CD4-positive, CD25-positive, alpha-beta regulatory T cell (primary cell): ENCODE data around the gene LNP1. TPM values are rescaled to one million over a fixed set of nuclear protein-coding genes. Genes with fewer than 3 reads are reported as not detected.

Source experiments
- ATAC-seq, 2 donors: fragments of 150-1000 bp; cut with Tn5 transposase; one replicate each; pipeline ENCODE4 v1.10.0; 2021; ENCODE audit warnings: low read depth in 2 of 2, moderate number of reproducible peaks in 2 of 2, moderate library complexity in 1 of 2
- DNase-seq, 3 donors: peaks; one replicate each; pipeline versions ENCODE4 v3.0.0 to v3.0.0-alpha.2; 2012 to 2022; ENCODE audit warnings: mixed read lengths in 1 of 3
- H3K27ac ChIP-seq: one replicate; pipeline ENCODE4 v1.7.0; 2013; ENCODE audit warnings: mild to moderate bottlenecking, low read length; ENCODE audit not compliant: insufficient read depth, poor library complexity, severe bottlenecking
- H3K27me3 ChIP-seq: one replicate; pipeline ENCODE4 v1.7.0; 2013; ENCODE audit warnings: low read length; ENCODE audit not compliant: control insufficient read depth, insufficient read depth
- H3K36me3 ChIP-seq: one replicate; pipeline ENCODE4 v1.7.0; 2013; ENCODE audit warnings: mild to moderate bottlenecking, low read length, moderate library complexity; ENCODE audit not compliant: control insufficient read depth, insufficient read depth
- H3K4me1 ChIP-seq: 2 replicates; pipeline ENCODE4 v1.7.0; 2013; ENCODE audit warnings: mild to moderate bottlenecking, low read length; ENCODE audit not compliant: insufficient read depth, control insufficient read depth, poor library complexity, severe bottlenecking
- H3K4me3 ChIP-seq: one replicate; pipeline ENCODE4 v1.7.0; 2013; ENCODE audit warnings: low read depth, mild to moderate bottlenecking, low read length, moderate library complexity
- H3K9me3 ChIP-seq, 2 experiments: 1 replicate in 1 of 2; 2 replicates in 1 of 2; pipeline ENCODE4 v1.7.0; 2013; ENCODE audit warnings: low read length in 2 of 2, mild to moderate bottlenecking in 1 of 2, moderate library complexity in 1 of 2; ENCODE audit not compliant: control insufficient read depth in 2 of 2
- H3K27ac Mint-ChIP-seq, 3 donors: one replicate each; pipeline ENCODE4 v1.8.0; 2020 to 2022; ENCODE audit warnings: mild to moderate bottlenecking in 3 of 3, mixed read lengths in 3 of 3, moderate library complexity in 2 of 3
- H3K27me3 Mint-ChIP-seq: one replicate; pipeline ENCODE4 v1.8.0; 2022; ENCODE audit warnings: mild to moderate bottlenecking, mixed read lengths
- H3K36me3 Mint-ChIP-seq: one replicate; pipeline ENCODE4 v1.8.0; 2020; ENCODE audit warnings: mixed read lengths
- H3K4me1 Mint-ChIP-seq, 4 donors: one replicate each; pipeline ENCODE4 v1.8.0; 2020 to 2022; ENCODE audit warnings: mixed read lengths in 4 of 4, mild to moderate bottlenecking in 1 of 4
- H3K4me3 Mint-ChIP-seq, 4 donors: one replicate each; pipeline ENCODE4 v1.8.0; 2020 to 2022; ENCODE audit warnings: mild to moderate bottlenecking in 4 of 4, mixed read lengths in 4 of 4, moderate library complexity in 3 of 4
- H3K9me3 Mint-ChIP-seq, 7 donors: one replicate each; pipeline ENCODE4 v1.8.0; 2020 to 2022; ENCODE audit warnings: mixed read lengths in 7 of 7, mild to moderate bottlenecking in 3 of 7, moderate library complexity in 2 of 7
- polyA plus RNA-seq, 4 donors: library from polyadenylated mRNA; unstranded; fragments of 300-500 nt; fragmentation: Illumina TruSeq; gene quantifications; one replicate each; pipeline ENCODE4 v1.2.3, GENCODE V29; 2021
- total RNA-seq: library from RNA; stranded (reverse); gene quantifications from one replicate; pipeline ENCODE4 v1.2.3, GENCODE V29; 2022

The LNP1 gene
- total and polyA plus RNA-seq, 5 donors from 2014 or later: 0.73 to 2.0 (median 0.84) TPM

GRCh38 chr3:100360757-100361496 lies 40.4 kb upstream of the LNP1 start:
- H3K9me3 ChIP-seq: no peaks in the 10 kb centered on the region
- peak overlapping the region in 2 of 3 donors; percentile 4 to 10 for H3K27ac Mint-ChIP-seq

GRCh38 chr3:100361897-100362296 lies 39.4 kb upstream of the LNP1 start:
- no peak for DNase-seq
- H3K27me3 Mint-ChIP-seq: no peaks in the 10 kb centered on the region
- no peak for ATAC-seq
- H3K4me3 Mint-ChIP-seq: no peak overlapping the region
- peaks cover 0 to 4% (median 0%) of the 10 kb centered on the region in 7 donors for H3K9me3 Mint-ChIP-seq
- peak overlapping the region in 1 of 3 donors; percentile 1 for H3K27ac Mint-ChIP-seq
- H3K36me3 Mint-ChIP-seq: peaks cover 46% of the 10 kb centered on the region
- no peak overlapping the region for H3K4me3 ChIP-seq
- peaks cover 36% of the 10 kb centered on the region for H3K36me3 ChIP-seq
- H3K4me1 Mint-ChIP-seq: peaks cover 0 to 4% (median 0%) of the 10 kb centered on the region in 4 donors
- no peak overlapping the region for H3K27ac ChIP-seq
- H3K9me3 ChIP-seq: no peaks in the 10 kb centered on the region
- H3K4me1 ChIP-seq: no peaks in the 10 kb centered on the region
- no peaks in the 10 kb centered on the region for H3K27me3 ChIP-seq

More at GRCh38 chr3:100360757-100361496, 40.4 kb upstream of the LNP1 start:
- DNase-seq: no peak
- peaks cover 30% of the 10 kb centered on the region for H3K36me3 ChIP-seq
- no peak overlapping the region for H3K27ac ChIP-seq
- H3K4me3 ChIP-seq: no peak overlapping the region
- no peaks in the 10 kb centered on the region for H3K27me3 Mint-ChIP-seq
- no peak for ATAC-seq
- H3K27me3 ChIP-seq: no peaks in the 10 kb centered on the region
- H3K36me3 Mint-ChIP-seq: peaks cover 44% of the 10 kb centered on the region
- H3K4me3 Mint-ChIP-seq: no peak overlapping the region
- H3K9me3 Mint-ChIP-seq: peaks cover 0 to 4% (median 0%) of the 10 kb centered on the region in 7 donors
- no peaks in the 10 kb centered on the region for H3K4me1 ChIP-seq
- H3K4me1 Mint-ChIP-seq: peaks cover 0 to 4% (median 0%) of the 10 kb centered on the region in 4 donors

- H3K36me3 ChIP-seq: peaks cover 54% of the 10 kb centered on the region
- Mint-ChIP-seq H3K4me1 (peaks cover 0 to 1% (median 0%) of the 10 kb centered on the region in 4 donors), H3K4me3 (no peak overlapping the region), H3K36me3 (peaks cover 48% of the 10 kb centered on the region), H3K9me3 (peaks cover 0 to 4% (median 0%) of the 10 kb centered on the region in 7 donors), H3K27me3 (no peaks in the 10 kb centered on the region), H3K27ac (no peak overlapping the region)
- no peak overlapping the region for H3K4me3 ChIP-seq
- H3K9me3 ChIP-seq: no peaks in the 10 kb centered on the region
- no peaks in the 10 kb centered on the region for H3K4me1 ChIP-seq
- no peak overlapping the region for H3K27ac ChIP-seq
- no peak for ATAC-seq
- DNase-seq: no peak
- no peaks in the 10 kb centered on the region for H3K27me3 ChIP-seq
These were observed 36.9 kb upstream of the LNP1 start for GRCh38 chr3:100364421-100364820.

- H3K4me1 Mint-ChIP-seq: no peaks in the 10 kb centered on the region
- no peaks in the 10 kb centered on the region for H3K4me1 ChIP-seq
These were observed 34.9 kb upstream of the LNP1 start for GRCh38 chr3:100366424-100366823.

GRCh38 chr3:100368441-100368840 lies 32.9 kb upstream of the LNP1 start:
- peaks cover 50% of the 10 kb centered on the region for H3K36me3 Mint-ChIP-seq
- Histone ChIP-seq H3K9me3 (no peaks in the 10 kb centered on the region), H3K27me3 (no peaks in the 10 kb centered on the region), H3K36me3 (peaks cover 65% of the 10 kb centered on the region), H3K4me1 (no peaks in the 10 kb centered on the region), H3K27ac (no peak overlapping the region), H3K4me3 (no peak overlapping the region)
- H3K27me3 Mint-ChIP-seq: no peaks in the 10 kb centered on the region
- no peaks in the 10 kb centered on the region for H3K9me3 Mint-ChIP-seq
- no peak overlapping the region for H3K4me3 Mint-ChIP-seq
- DNase-seq: no peak
- ATAC-seq: no peak
- H3K4me1 Mint-ChIP-seq: no peaks in the 10 kb centered on the region
- no peak overlapping the region for H3K27ac Mint-ChIP-seq

More at GRCh38 chr3:100366424-100366823, 34.9 kb upstream of the LNP1 start:
- H3K36me3 ChIP-seq: peaks cover 60% of the 10 kb centered on the region
- ATAC-seq (no peak), DNase-seq (no peak)
- Mint-ChIP-seq H3K9me3 (peaks cover 0 to 4% (median 0%) of the 10 kb centered on the region in 7 donors), H3K4me3 (no peak overlapping the region), H3K27ac (peak overlapping the region in 1 of 3 donors; percentile 85), H3K36me3 (peaks cover 53% of the 10 kb centered on the region), H3K27me3 (no peaks in the 10 kb centered on the region)
- no peaks in the 10 kb centered on the region for H3K9me3 ChIP-seq
- no peak overlapping the region for H3K4me3 ChIP-seq
- no peaks in the 10 kb centered on the region for H3K27me3 ChIP-seq
- H3K27ac ChIP-seq: no peak overlapping the region

GRCh38 chr3:100370756-100371155 lies 30.6 kb upstream of the LNP1 start:
- Mint-ChIP-seq H3K27me3 (no peaks in the 10 kb centered on the region), H3K9me3 (no peaks in the 10 kb centered on the region), H3K4me1 (peaks cover 0 to 8% (median 5%) of the 10 kb centered on the region in 4 donors), H3K4me3 (no peak overlapping the region), H3K36me3 (peaks cover 42% of the 10 kb centered on the region), H3K27ac (no peak overlapping the region)
- no peaks in the 10 kb centered on the region for H3K4me1 ChIP-seq
- DNase-seq (no peak), ATAC-seq (no peak)
- no peak overlapping the region for H3K27ac ChIP-seq
- H3K4me3 ChIP-seq: no peak overlapping the region
- H3K27me3 ChIP-seq: no peaks in the 10 kb centered on the region
- H3K9me3 ChIP-seq: no peaks in the 10 kb centered on the region
- peaks cover 68% of the 10 kb centered on the region for H3K36me3 ChIP-seq

- no peaks in the 10 kb centered on the region for H3K9me3 Mint-ChIP-seq
- Histone ChIP-seq H3K36me3 (peaks cover 68% of the 10 kb centered on the region), H3K9me3 (no peaks in the 10 kb centered on the region), H3K4me1 (no peaks in the 10 kb centered on the region), H3K27ac (no peak overlapping the region), H3K4me3 (no peak overlapping the region), H3K27me3 (no peaks in the 10 kb centered on the region)
- ATAC-seq: no peak
- DNase-seq: no peak
- H3K4me3 Mint-ChIP-seq: no peak overlapping the region
- no peak overlapping the region for H3K27ac Mint-ChIP-seq
- H3K27me3 Mint-ChIP-seq: no peaks in the 10 kb centered on the region
- peaks cover 0 to 13% (median 5%) of the 10 kb centered on the region in 4 donors for H3K4me1 Mint-ChIP-seq
- peaks cover 34% of the 10 kb centered on the region for H3K36me3 Mint-ChIP-seq
These were observed 26.8 kb upstream of the LNP1 start for GRCh38 chr3:100374521-100374920.

- H3K36me3 ChIP-seq: peaks cover 75% of the 10 kb centered on the region
- Mint-ChIP-seq H3K27ac (peak overlapping the region in 1 of 3 donors; percentile 67), H3K36me3 (peaks cover 35% of the 10 kb centered on the region)
These were observed 25.0 kb upstream of the LNP1 start for GRCh38 chr3:100376301-100376700.

More at GRCh38 chr3:100376301-100376700, 25.0 kb upstream of the LNP1 start:
- H3K4me3 Mint-ChIP-seq: no peak overlapping the region
- ATAC-seq (no peak), DNase-seq (no peak)
- H3K27me3 ChIP-seq: no peaks in the 10 kb centered on the region
- H3K9me3 ChIP-seq: no peaks in the 10 kb centered on the region
- H3K27me3 Mint-ChIP-seq: no peaks in the 10 kb centered on the region
- no peaks in the 10 kb centered on the region for H3K4me1 ChIP-seq
- peaks cover 0 to 13% (median 5%) of the 10 kb centered on the region in 4 donors for H3K4me1 Mint-ChIP-seq
- no peak overlapping the region for H3K4me3 ChIP-seq
- H3K27ac ChIP-seq: no peak overlapping the region
- H3K9me3 Mint-ChIP-seq: no peaks in the 10 kb centered on the region
